HEK293T (cell line): ENCODE results near the gene HELQ.

ENCODE experiments used
- CTCF ChIA-PET: fragments of 350-600 bp; formaldehyde crosslinking; extraction: SDS; loops from one replicate; lab custom pipeline; 2021; ENCODE audit warnings: antibody characterized with exemption, inconsistent platforms; lab: Yijun Ruan, JAX
- POLR2A ChIA-PET: fragments of 350-600 bp; formaldehyde crosslinking; extraction: SDS; loops from one replicate; lab custom pipeline; 2020; ENCODE audit warnings: antibody characterized with exemption, inconsistent platforms; lab: Yijun Ruan, JAX
- DNase-seq: peaks from one replicate; pipeline ENCODE4 v3.0.0; 2012; ENCODE audit warnings: mixed read lengths; ENCODE audit errors: extremely low spot score
- ARNT ChIP-seq: fragments of 450-650 bp; IDR thresholded peaks from 2 replicates; pipeline ENCODE4 v1.6.1; 2017; ENCODE audit warnings: mild to moderate bottlenecking
- BHLHE40 ChIP-seq: fragments of 450-650 bp; IDR thresholded peaks from 2 replicates; pipeline ENCODE4 v1.6.1; 2016; ENCODE audit warnings: mild to moderate bottlenecking, moderate library complexity, borderline replicate concordance
- CTBP1 ChIP-seq: fragments of 450-650 bp; IDR thresholded peaks from 2 replicates; pipeline ENCODE4 v1.6.1; 2016; ENCODE audit warnings: borderline replicate concordance
- ELF4 ChIP-seq: fragments of 450-650 bp; IDR thresholded peaks from 2 replicates; pipeline ENCODE4 v1.6.1; 2017; ENCODE audit warnings: antibody characterized with exemption
- FOXA1 ChIP-seq: fragments of 450-650 bp; IDR thresholded peaks from 2 replicates; pipeline ENCODE4 v1.6.1; 2016; ENCODE audit warnings: mild to moderate bottlenecking
- FOXK2 ChIP-seq: fragments of 450-650 bp; IDR thresholded peaks from 2 replicates; pipeline ENCODE4 v1.6.1; 2016; ENCODE audit warnings: mild to moderate bottlenecking
- FOXM1 ChIP-seq: fragments of 450-650 bp; IDR thresholded peaks from 2 replicates; pipeline ENCODE4 v1.6.1; 2017; ENCODE audit warnings: mild to moderate bottlenecking, borderline replicate concordance
- HDGF ChIP-seq: fragments of 450-650 bp; IDR thresholded peaks from 2 replicates; pipeline ENCODE4 v1.6.1; 2017; ENCODE audit warnings: antibody characterized with exemption, borderline replicate concordance
- L3MBTL2 ChIP-seq: fragments of 450-650 bp; conservative IDR thresholded peaks from 2 replicates; pipeline ENCODE4 v1.6.1; 2016; ENCODE audit warnings: mild to moderate bottlenecking
- LEF1 ChIP-seq: fragments of 450-650 bp; IDR thresholded peaks from 2 replicates; pipeline ENCODE4 v1.6.1; 2017; ENCODE audit warnings: mild to moderate bottlenecking, borderline replicate concordance
- NFRKB ChIP-seq: fragments of 450-650 bp; IDR thresholded peaks from 2 replicates; pipeline ENCODE4 v1.6.1; 2016; ENCODE audit warnings: mild to moderate bottlenecking, moderate library complexity
- SP1 ChIP-seq: fragments of 450-650 bp; IDR thresholded peaks from 2 replicates; pipeline ENCODE4 v1.6.1; 2017
- SUZ12 ChIP-seq: fragments of 450-650 bp; IDR thresholded peaks from 2 replicates; pipeline ENCODE4 v1.6.1; 2016; ENCODE audit warnings: mild to moderate bottlenecking
- TARDBP ChIP-seq: fragments of 450-650 bp; IDR thresholded peaks from 2 replicates; pipeline ENCODE4 v1.6.1; 2016
- ZNF384 ChIP-seq: fragments of 450-650 bp; IDR thresholded peaks from 2 replicates; pipeline ENCODE4 v1.6.1; 2016
- TF ChIP-seq, protein P1 (sequence below): fragments of 450-650 bp; IDR thresholded peaks from 2 replicates; pipeline ENCODE4 v1.6.1; 2016

HELQ gene

GRCh38 chr4:83381173-83381572 is 74.5 kb downstream of the HELQ start:
- TF ChIP-seq FOXK2 (no peak), SP1 (no peak), LEF1 (no peak), BHLHE40 (no peak), TARDBP (no peak), ZNF384 (no peak), HDGF (no peak), FOXM1 (no peak), FOXA1 (no peak), CTBP1 (no peak), SUZ12 (no peak), L3MBTL2 (no peak), ARNT (no peak), NFRKB (no peak), ELF4 (no peak)
- TF ChIP-seq, protein P1, sequence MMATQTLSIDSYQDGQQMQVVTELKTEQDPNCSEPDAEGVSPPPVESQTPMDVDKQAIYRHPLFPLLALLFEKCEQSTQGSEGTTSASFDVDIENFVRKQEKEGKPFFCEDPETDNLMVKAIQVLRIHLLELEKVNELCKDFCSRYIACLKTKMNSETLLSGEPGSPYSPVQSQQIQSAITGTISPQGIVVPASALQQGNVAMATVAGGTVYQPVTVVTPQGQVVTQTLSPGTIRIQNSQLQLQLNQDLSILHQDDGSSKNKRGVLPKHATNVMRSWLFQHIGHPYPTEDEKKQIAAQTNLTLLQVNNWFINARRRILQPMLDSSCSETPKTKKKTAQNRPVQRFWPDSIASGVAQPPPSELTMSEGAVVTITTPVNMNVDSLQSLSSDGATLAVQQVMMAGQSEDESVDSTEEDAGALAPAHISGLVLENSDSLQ, result no peak
- POLR2A ChIA-PET, result no interaction called here
- CTCF ChIA-PET, result no interaction called here
- no peak for DNase-seq

DNA sequence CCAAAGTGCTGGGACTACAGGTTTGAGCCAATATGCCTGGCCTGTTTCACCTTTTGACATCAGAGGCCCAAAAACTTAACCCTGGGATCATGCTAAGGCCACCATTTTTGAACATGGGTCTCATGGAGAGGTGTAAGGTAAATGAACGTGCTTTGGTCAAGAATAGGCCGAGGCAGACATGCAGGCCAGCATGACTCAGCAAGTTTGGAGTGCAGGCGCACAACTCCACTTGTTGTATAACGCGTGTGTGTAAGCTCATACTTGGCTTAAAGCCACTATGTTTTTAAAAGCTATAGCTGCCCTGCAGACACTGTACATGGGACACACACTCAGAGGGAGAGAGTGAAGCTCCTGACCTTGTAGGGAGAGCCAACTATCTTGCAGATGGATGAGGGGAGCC is 77.2 kb downstream of the HELQ start:
- POLR2A ChIA-PET, result no interaction called here
- no peak for TF ChIP-seq BHLHE40
- DNase-seq, result no peak
- CTCF ChIA-PET, result interaction anchor here (0.6 kb wide), 1 partner anchor 76 kb away, joined by 3 read pairs; no protein-coding TSS in a partner anchor

- no peak for TF ChIP-seq TARDBP
- TF ChIP-seq NFRKB, result no peak
- TF ChIP-seq SUZ12, result no peak
- no peak for TF ChIP-seq L3MBTL2
- no peak for TF ChIP-seq LEF1
- no peak for TF ChIP-seq HDGF
- no peak for TF ChIP-seq ELF4
- TF ChIP-seq SP1, result no peak
- no peak for TF ChIP-seq FOXM1
- no peak for TF ChIP-seq ARNT
- no peak for TF ChIP-seq BHLHE40
- TF ChIP-seq CTBP1, result no peak
- no peak for TF ChIP-seq FOXK2
- TF ChIP-seq, protein P1, result no peak
- TF ChIP-seq ZNF384, result no peak
- TF ChIP-seq FOXA1, result no peak
- DNase-seq, result no peak
- ChIA-PET POLR2A (no interaction called here), CTCF (no interaction called here)
Observed at GRCh38 chr4:83372931-83373330, 82.7 kb downstream of the HELQ start.

DNA sequence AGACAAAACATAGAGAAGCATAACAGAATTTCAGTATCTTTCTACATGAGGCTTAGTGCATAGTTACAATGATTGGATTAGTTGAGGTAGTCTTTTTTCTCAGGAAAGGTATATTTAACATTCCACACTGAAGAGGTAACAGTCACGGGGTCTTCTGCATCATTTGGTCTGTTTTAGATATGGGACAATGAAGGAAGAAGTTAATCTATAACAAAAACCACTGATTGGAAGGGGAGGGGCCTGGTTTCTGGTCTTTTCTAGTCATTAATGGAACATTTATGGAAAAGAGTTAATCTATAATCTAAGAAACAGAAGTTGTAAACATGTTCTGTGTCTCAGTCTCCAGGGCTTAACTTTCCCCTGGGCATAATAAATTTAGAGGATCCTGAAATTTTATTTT is 83.7 kb downstream of the HELQ start:
- no peak for DNase-seq
- POLR2A ChIA-PET, result no interaction called here

GRCh38 chr4:83371235-83371634 is 84.4 kb downstream of the HELQ start:
- ChIA-PET POLR2A (no interaction called here), CTCF (no interaction called here)

More for the DNA sequence above, 83.7 kb downstream of the HELQ start:
- CTCF ChIA-PET, result interaction anchor here (0.6 kb wide), 1 partner anchor 56 kb away, joined by 4 read pairs; no protein-coding TSS in a partner anchor
- TF ChIP-seq, protein P1, result no peak
- no peak for TF ChIP-seq BHLHE40
- TF ChIP-seq ELF4, result no peak
- no peak for TF ChIP-seq CTBP1
- TF ChIP-seq SUZ12, result no peak
- no peak for TF ChIP-seq ARNT

GRCh38 chr4:83370640-83370906 is 85.0 kb downstream of the HELQ start:
- TF ChIP-seq SP1 (no peak), HDGF (no peak), NFRKB (no peak), TARDBP (no peak), ZNF384 (no peak), CTBP1 (no peak), ELF4 (no peak), ARNT (no peak), FOXA1 (no peak), SUZ12 (no peak), L3MBTL2 (no peak), FOXM1 (no peak), FOXK2 (no peak), LEF1 (no peak)
- TF ChIP-seq, protein P1, result no peak
- no peak for DNase-seq
- ChIA-PET CTCF (no interaction called here), POLR2A (no interaction called here)

More at GRCh38 chr4:83371235-83371634, 84.4 kb downstream of the HELQ start:
- DNase-seq, result no peak
- TF ChIP-seq BHLHE40 (no peak), LEF1 (no peak), ZNF384 (no peak), FOXK2 (no peak), TARDBP (no peak), SP1 (no peak), L3MBTL2 (no peak), HDGF (no peak), SUZ12 (no peak), FOXA1 (no peak), NFRKB (no peak), FOXM1 (no peak), ELF4 (no peak), CTBP1 (no peak), ARNT (no peak)
- TF ChIP-seq, protein P1, result no peak
